GM12878 (cell line): ENCODE data around the gene ZMYND10. TPM values are rescaled to one million over a fixed set of nuclear protein-coding genes. Genes with fewer than 3 reads are reported as not detected.

Source experiments
- ATAC-seq: fragments of 200-7000 bp; cut with Tn5 transposase; 3 replicates; pipeline ENCODE4 v1.9.1; 2020; ENCODE audit warnings: mild to moderate bottlenecking, moderate library complexity
- BruUV-seq: library from RNA; stranded (reverse); fragments of 400-500 nt; replicated peaks from 2 replicates; lab custom pipeline; 2021; lab: Mats Ljungman, UMichigan
- CTCF ChIA-PET: fragments of 300-600 bp; sonication (Branson Sonifier 250); formaldehyde crosslinking; extraction: SDS; loops from one replicate; lab custom pipeline; 2021; ENCODE audit warnings: inconsistent platforms; lab: Yijun Ruan, JAX
- POLR2A ChIA-PET: fragments of 350-600 bp; formaldehyde crosslinking; extraction: SDS; loops from one replicate; lab custom pipeline; 2021; ENCODE audit warnings: inconsistent platforms; lab: Charles Lee
- RAD21 ChIA-PET: fragments of 300-600 bp; sonication (Branson Sonifier 250); formaldehyde crosslinking; loops from one replicate; lab custom pipeline; 2023; ENCODE audit warnings: antibody characterized with exemption; ENCODE audit not compliant: unreplicated experiment; lab: Charles Lee
- SMC1A ChIA-PET: fragments of 300-600 bp; sonication (Branson Sonifier 250); formaldehyde crosslinking; loops from one replicate; lab custom pipeline; 2023; ENCODE audit not compliant: unreplicated experiment, uncharacterized antibody; lab: Charles Lee
- DNase-seq: peaks from one replicate; pipeline ENCODE4 v3.0.0-alpha.2; 2011; ENCODE audit warnings: low read depth, low spot score
- FAIRE-seq: peaks from 3 replicates; lab custom pipeline; 2011; peaks lifted over from hg19 to GRCh38; lab: Jason Lieb, UNC
- H2AFZ ChIP-seq: 2 replicates; pipeline ENCODE4 v1.6.0; 2011; ENCODE audit warnings: low read depth, low read length, control low read depth; ENCODE audit not compliant: control insufficient read depth
- H3K27ac ChIP-seq: 2 replicates; pipeline ENCODE4 v1.5.1; 2011; ENCODE audit warnings: control low read depth; ENCODE audit not compliant: control insufficient read depth, insufficient read depth
- H3K27me3 ChIP-seq, 2 experiments: replicated peaks in 1 of 2; 2 replicates each; pipeline versions ENCODE4 v1.6.0 to v1.6.1; 2011; ENCODE audit warnings: low read length in 1 of 2; ENCODE audit not compliant: control insufficient read depth in 2 of 2, insufficient read depth in 2 of 2
- H3K36me3 ChIP-seq, 2 experiments: 2 replicates each; pipeline ENCODE4 v1.5.1; 2011; ENCODE audit warnings: low read length in 1 of 2; ENCODE audit not compliant: control insufficient read depth in 2 of 2, insufficient read depth in 2 of 2
- H3K4me1 ChIP-seq: 2 replicates; pipeline ENCODE4 v1.6.1; 2011; ENCODE audit warnings: mild to moderate bottlenecking, low read length, moderate library complexity, mixed read lengths; ENCODE audit not compliant: control insufficient read depth, insufficient read depth
- H3K4me2 ChIP-seq: 2 replicates; pipeline ENCODE4 v1.6.0; 2011; ENCODE audit warnings: control low read depth; ENCODE audit not compliant: control insufficient read depth, insufficient read depth
- H3K4me3 ChIP-seq: fragments of 200-600 bp; sonication (generic); 2 replicates; pipeline ENCODE4 v1.5.1; 2016
- H3K79me2 ChIP-seq: 2 replicates; pipeline ENCODE4 v1.6.0; 2011; ENCODE audit warnings: low read length; ENCODE audit not compliant: control insufficient read depth, insufficient read depth
- H3K9ac ChIP-seq: 2 replicates; pipeline ENCODE4 v1.8.0; 2011; ENCODE audit warnings: low read length, control low read depth, mixed read lengths; ENCODE audit not compliant: control insufficient read depth, insufficient read depth
- H3K9me3 ChIP-seq: replicated peaks from 3 replicates; pipeline ENCODE4 v1.5.1; 2011; ENCODE audit warnings: mild to moderate bottlenecking, low read length; ENCODE audit not compliant: control insufficient read depth, insufficient read depth
- H4K20me1 ChIP-seq: 2 replicates; pipeline ENCODE4 v1.6.0; 2011; ENCODE audit not compliant: control insufficient read depth, insufficient read depth
- KDM1A ChIP-seq: fragments of 200-600 bp; sonication (generic); IDR thresholded peaks from 2 replicates; pipeline ENCODE4 v1.6.1; 2016; ENCODE audit warnings: borderline replicate concordance
- LARP7 ChIP-seq: fragments of 450-650 bp; IDR thresholded peaks from 2 replicates; pipeline ENCODE4 v1.6.1; 2017; ENCODE audit warnings: mild to moderate bottlenecking
- MYC ChIP-seq: IDR thresholded peaks from 2 replicates; pipeline ENCODE4 v1.6.1; 2011; ENCODE audit warnings: mild to moderate bottlenecking, low read length, moderate library complexity, inconsistent platforms; ENCODE audit not compliant: insufficient read depth, insufficient replicate concordance, insufficient read length, severe bottlenecking
- NR2C1 ChIP-seq: fragments of 450-650 bp; IDR thresholded peaks from 2 replicates; pipeline ENCODE4 v1.6.1; 2017; ENCODE audit warnings: antibody characterized with exemption, mild to moderate bottlenecking, moderate library complexity
- NR2F1 ChIP-seq: fragments of 450-650 bp; conservative IDR thresholded peaks from 2 replicates; pipeline ENCODE4 v1.6.1; 2017; ENCODE audit warnings: mild to moderate bottlenecking
- RAD21 ChIP-seq: IDR thresholded peaks from 2 replicates; pipeline ENCODE4 v1.6.1; 2011; ENCODE audit warnings: mild to moderate bottlenecking, low read depth, low read length, moderate library complexity; ENCODE audit not compliant: insufficient read depth
- RFX5 ChIP-seq: IDR thresholded peaks from 2 replicates; pipeline ENCODE4 v1.6.1; 2011; ENCODE audit warnings: low read depth, low read length, improper control_type of control experiment
- SIN3A ChIP-seq: IDR thresholded peaks from 2 replicates; pipeline ENCODE4 v1.6.1; 2012; ENCODE audit warnings: low read depth, low read length, improper control_type of control experiment
- SP1 ChIP-seq: IDR thresholded peaks from one replicate; pipeline ENCODE4 v1.6.1; 2011; ENCODE audit warnings: low read depth, low read length
- SPI1 ChIP-seq: IDR thresholded peaks from 2 replicates; pipeline ENCODE4 v1.6.1; 2011; ENCODE audit warnings: low read depth, mild to moderate bottlenecking, low read length, moderate library complexity, borderline replicate concordance; ENCODE audit not compliant: insufficient read depth
- SRF ChIP-seq, 2 experiments: IDR thresholded peaks; 2 replicates each; pipeline ENCODE4 v1.6.1; 2011; ENCODE audit warnings: low read depth in 2 of 2, low read length in 2 of 2, mild to moderate bottlenecking in 1 of 2, moderate library complexity in 1 of 2
- STAT1 ChIP-seq: fragments of 450-650 bp; conservative IDR thresholded peaks from 2 replicates; pipeline ENCODE4 v1.6.1; 2014; ENCODE audit warnings: antibody characterized with exemption, mild to moderate bottlenecking
- TCF12 ChIP-seq: IDR thresholded peaks from 2 replicates; pipeline ENCODE4 v1.6.1; 2011; ENCODE audit warnings: low read depth, mild to moderate bottlenecking, low read length
- WGBS: methylation state at CpG from one replicate; pipeline ENCODE4 v1.1.6; 2016; ENCODE audit warnings: low lambda C conversion rate; ENCODE audit not compliant: insufficient replicate concordance, insufficient coverage; ENCODE audit errors: missing lambda C conversion rate; 5-methylcytosine and 5-hydroxymethylcytosine counted together
- in situ Hi-C: fragments of 300-500 bp; cut with MboI; formaldehyde crosslinking; loops from 9 replicates; pipeline ENCODE4 v1.14.3; 2018; ENCODE audit warnings: mixed read lengths
- intact Hi-C: fragments of 100-400 bp; cut with micrococcal nuclease; formaldehyde crosslinking; loops from one replicate; pipeline ENCODE4 v1.14.2; 2022; ENCODE audit not compliant: unreplicated experiment
- polyA plus RNA-seq, 11 experiments: library from polyadenylated mRNA; depleted of rRNA in 4 of 11; unstranded in 6 of 11; stranded (reverse) in 5 of 11; fragments of >200 nt; fragmentation: Nextera tagmentation in 4 of 11; fragmentation: Illumina TruSeq in 1 of 11; extraction: Ambion mirVana in 4 of 11; extraction: Trizol in 1 of 11; gene quantifications; 1 replicate in 1 of 11; 2 replicates in 10 of 11; pipeline versions ENCODE4 v1.2.1 to v1.2.3, GENCODE V29; 2011 to 2016; ENCODE audit warnings: inconsistent platforms in 2 of 11, missing spikeins in 2 of 11, low read depth in 1 of 11
- total RNA-seq, 4 experiments: library from RNA; depleted of rRNA in 3 of 4; stranded (reverse); fragments of >200 nt in 3 of 4; fragmentation: Illumina TruSeq in 1 of 4; extraction: Trizol in 1 of 4; gene quantifications; 2 replicates each; pipeline versions ENCODE4 v1.2.1 to v1.2.3, GENCODE V29; 2013 to 2021
- TF ChIP-seq, protein P1 (sequence below): fragments of 450-650 bp; formaldehyde crosslinking; IDR thresholded peaks from 2 replicates; pipeline ENCODE4 v1.4.0; 2020; ENCODE audit warnings: mild to moderate bottlenecking, moderate library complexity
- TF ChIP-seq, protein P2 (sequence below): IDR thresholded peaks from 2 replicates; pipeline ENCODE4 v1.6.1; 2011; ENCODE audit warnings: borderline replicate concordance, low read depth, mild to moderate bottlenecking, moderate library complexity, mixed read lengths, low read length; ENCODE audit not compliant: insufficient read depth; ENCODE audit errors: extremely low read length
- TF ChIP-seq, protein P3 (sequence below): fragments of 150-350 bp; IDR thresholded peaks from 2 replicates; pipeline ENCODE4 v1.6.1; 2016; ENCODE audit warnings: low read depth, low read length

Gene ZMYND10
- total and polyA plus RNA-seq, 10 of the 15 experiments (the other 5 are each of a cell fraction or from before 2014, with no cell fraction given): 0.11 to 1.0 (median 0.37) TPM

DNA sequence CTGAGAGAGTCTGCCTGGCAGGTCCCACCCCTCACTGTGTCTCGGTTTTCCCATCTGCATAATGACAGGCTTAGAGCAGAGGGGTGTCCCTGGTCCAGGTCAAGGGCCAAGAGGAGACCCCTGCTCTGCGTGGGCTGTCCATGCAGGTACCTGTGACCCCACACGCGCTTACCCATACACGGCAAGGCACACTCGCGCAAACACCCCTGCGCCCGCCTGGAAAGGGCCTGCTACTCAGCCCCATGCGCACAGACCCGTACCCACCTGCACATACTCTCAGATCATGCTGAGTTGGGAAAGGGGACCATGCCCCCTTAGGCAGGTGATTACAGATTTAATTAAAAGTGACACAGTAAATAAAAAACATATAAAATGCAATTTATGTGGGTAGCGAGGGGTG, 37.2 kb upstream of the ZMYND10 start:
- WGBS: 57% methylated on average over 12 of the region's 12 CpGs
- H3K27ac ChIP-seq: no peak overlapping the region
- H3K9me3 ChIP-seq: no peaks in the 10 kb centered on the region
- no peak overlapping the region for H3K9ac ChIP-seq
- CTCF ChIA-PET: no interaction called here
- no peaks in the 10 kb centered on the region for H3K4me1 ChIP-seq
- POLR2A ChIA-PET: no interaction called here
- H2AFZ ChIP-seq: no peak overlapping the region
- no peak overlapping the region for H3K4me3 ChIP-seq
- H3K36me3 ChIP-seq: no peaks in the 10 kb centered on the region
- no peaks in the 10 kb centered on the region for H3K79me2 ChIP-seq
- SMC1A ChIA-PET: no interaction called here
- TF ChIP-seq SRF (IDR thresholded peaks at IDR 0.05; ENCODE audit: low read depth in 2 of 2, low read length in 2 of 2): no peak
- no peak for TF ChIP-seq SPI1
- TF ChIP-seq MYC: no peak
- TF ChIP-seq NR2F1: no peak
- TF ChIP-seq, protein P1, sequence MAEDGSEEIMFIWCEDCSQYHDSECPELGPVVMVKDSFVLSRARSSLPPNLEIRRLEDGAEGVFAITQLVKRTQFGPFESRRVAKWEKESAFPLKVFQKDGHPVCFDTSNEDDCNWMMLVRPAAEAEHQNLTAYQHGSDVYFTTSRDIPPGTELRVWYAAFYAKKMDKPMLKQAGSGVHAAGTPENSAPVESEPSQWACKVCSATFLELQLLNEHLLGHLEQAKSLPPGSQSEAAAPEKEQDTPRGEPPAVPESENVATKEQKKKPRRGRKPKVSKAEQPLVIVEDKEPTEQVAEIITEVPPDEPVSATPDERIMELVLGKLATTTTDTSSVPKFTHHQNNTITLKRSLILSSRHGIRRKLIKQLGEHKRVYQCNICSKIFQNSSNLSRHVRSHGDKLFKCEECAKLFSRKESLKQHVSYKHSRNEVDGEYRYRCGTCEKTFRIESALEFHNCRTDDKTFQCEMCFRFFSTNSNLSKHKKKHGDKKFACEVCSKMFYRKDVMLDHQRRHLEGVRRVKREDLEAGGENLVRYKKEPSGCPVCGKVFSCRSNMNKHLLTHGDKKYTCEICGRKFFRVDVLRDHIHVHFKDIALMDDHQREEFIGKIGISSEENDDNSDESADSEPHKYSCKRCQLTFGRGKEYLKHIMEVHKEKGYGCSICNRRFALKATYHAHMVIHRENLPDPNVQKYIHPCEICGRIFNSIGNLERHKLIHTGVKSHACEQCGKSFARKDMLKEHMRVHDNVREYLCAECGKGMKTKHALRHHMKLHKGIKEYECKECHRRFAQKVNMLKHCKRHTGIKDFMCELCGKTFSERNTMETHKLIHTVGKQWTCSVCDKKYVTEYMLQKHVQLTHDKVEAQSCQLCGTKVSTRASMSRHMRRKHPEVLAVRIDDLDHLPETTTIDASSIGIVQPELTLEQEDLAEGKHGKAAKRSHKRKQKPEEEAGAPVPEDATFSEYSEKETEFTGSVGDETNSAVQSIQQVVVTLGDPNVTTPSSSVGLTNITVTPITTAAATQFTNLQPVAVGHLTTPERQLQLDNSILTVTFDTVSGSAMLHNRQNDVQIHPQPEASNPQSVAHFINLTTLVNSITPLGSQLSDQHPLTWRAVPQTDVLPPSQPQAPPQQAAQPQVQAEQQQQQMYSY (CRISPR knock-in tag): no peak
- no peak for TF ChIP-seq TCF12
- TF ChIP-seq, protein P2, sequence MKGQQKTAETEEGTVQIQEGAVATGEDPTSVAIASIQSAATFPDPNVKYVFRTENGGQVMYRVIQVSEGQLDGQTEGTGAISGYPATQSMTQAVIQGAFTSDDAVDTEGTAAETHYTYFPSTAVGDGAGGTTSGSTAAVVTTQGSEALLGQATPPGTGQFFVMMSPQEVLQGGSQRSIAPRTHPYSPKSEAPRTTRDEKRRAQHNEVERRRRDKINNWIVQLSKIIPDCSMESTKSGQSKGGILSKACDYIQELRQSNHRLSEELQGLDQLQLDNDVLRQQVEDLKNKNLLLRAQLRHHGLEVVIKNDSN: no peak
- TF ChIP-seq SP1: no peak
- no peak for TF ChIP-seq RAD21
- TF ChIP-seq, protein P3, sequence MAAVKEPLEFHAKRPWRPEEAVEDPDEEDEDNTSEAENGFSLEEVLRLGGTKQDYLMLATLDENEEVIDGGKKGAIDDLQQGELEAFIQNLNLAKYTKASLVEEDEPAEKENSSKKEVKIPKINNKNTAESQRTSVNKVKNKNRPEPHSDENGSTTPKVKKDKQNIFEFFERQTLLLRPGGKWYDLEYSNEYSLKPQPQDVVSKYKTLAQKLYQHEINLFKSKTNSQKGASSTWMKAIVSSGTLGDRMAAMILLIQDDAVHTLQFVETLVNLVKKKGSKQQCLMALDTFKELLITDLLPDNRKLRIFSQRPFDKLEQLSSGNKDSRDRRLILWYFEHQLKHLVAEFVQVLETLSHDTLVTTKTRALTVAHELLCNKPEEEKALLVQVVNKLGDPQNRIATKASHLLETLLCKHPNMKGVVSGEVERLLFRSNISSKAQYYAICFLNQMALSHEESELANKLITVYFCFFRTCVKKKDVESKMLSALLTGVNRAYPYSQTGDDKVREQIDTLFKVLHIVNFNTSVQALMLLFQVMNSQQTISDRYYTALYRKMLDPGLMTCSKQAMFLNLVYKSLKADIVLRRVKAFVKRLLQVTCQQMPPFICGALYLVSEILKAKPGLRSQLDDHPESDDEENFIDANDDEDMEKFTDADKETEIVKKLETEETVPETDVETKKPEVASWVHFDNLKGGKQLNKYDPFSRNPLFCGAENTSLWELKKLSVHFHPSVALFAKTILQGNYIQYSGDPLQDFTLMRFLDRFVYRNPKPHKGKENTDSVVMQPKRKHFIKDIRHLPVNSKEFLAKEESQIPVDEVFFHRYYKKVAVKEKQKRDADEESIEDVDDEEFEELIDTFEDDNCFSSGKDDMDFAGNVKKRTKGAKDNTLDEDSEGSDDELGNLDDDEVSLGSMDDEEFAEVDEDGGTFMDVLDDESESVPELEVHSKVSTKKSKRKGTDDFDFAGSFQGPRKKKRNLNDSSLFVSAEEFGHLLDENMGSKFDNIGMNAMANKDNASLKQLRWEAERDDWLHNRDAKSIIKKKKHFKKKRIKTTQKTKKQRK: no peak
- TF ChIP-seq RFX5: no peak
- no peak for TF ChIP-seq STAT1
- no peak for TF ChIP-seq NR2C1
- no peak for TF ChIP-seq LARP7
- TF ChIP-seq KDM1A: no peak
- no peak for TF ChIP-seq SIN3A
- no peak for DNase-seq
- no peak overlapping the region for H3K4me2 ChIP-seq
- no peak for ATAC-seq
- intact Hi-C loops: no loop called here
- peaks cover 0 to 3% of the 10 kb centered on the region in 2 experiments; a peak in 2 of 4 replicates for H3K27me3 ChIP-seq
- no TSS peak for BruUV-seq
- in situ Hi-C loops: no loop called here
- FAIRE-seq: no peak
- H4K20me1 ChIP-seq: no peaks in the 10 kb centered on the region
- RAD21 ChIA-PET: no interaction called here
